Measurements from ENCODE around the gene SLC38A4. TPM values are rescaled to one million over a fixed set of nuclear protein-coding genes. Genes with fewer than 3 reads are reported as not detected.

Gene SLC38A4
- total RNA-seq, 1 donor from 2014 or later: 518 TPM

- no peak for ATAC-seq
Measured at GRCh38 chr12:46717868-46718267, 107.9 kb downstream of the SLC38A4 start.

GRCh38 chr12:46717159-46717558 lies 108.6 kb downstream of the SLC38A4 start:
- DNase-seq (ENCODE audit: low spot score) (no peak), ATAC-seq (peak; percentile 72)

More at GRCh38 chr12:46717868-46718267, 107.9 kb downstream of the SLC38A4 start:
- DNase-seq (ENCODE audit: low spot score): no peak
